Cardiac fibroblast (primary cell): ENCODE results near the gene ZNF708.
"Not testable (repeated sequence)": the region's sequence is repeated elsewhere in the genome, so short reads cannot be mapped to it uniquely, and the experiment has no call there.

Experiments used
- DNase-seq, 2 donors: peaks; one replicate each; pipeline versions ENCODE4 v3.0.0 to v3.0.0-alpha.2; 2010; ENCODE audit warnings: low read depth in 2 of 2
- H3K4me3 ChIP-seq, 2 donors: replicated peaks in 1 of 2; 1 replicate in 1 of 2; 2 replicates in 1 of 2; pipeline ENCODE4 v1.5.1; 2011; ENCODE audit warnings: low read depth in 2 of 2, low read length in 2 of 2, mild to moderate bottlenecking in 2 of 2, moderate library complexity in 1 of 2
- TF ChIP-seq, protein P1 (sequence below): IDR thresholded peaks from one replicate; pipeline ENCODE4 v1.5.1; 2011; ENCODE audit warnings: low read depth, mild to moderate bottlenecking, low read length, inconsistent platforms

Gene ZNF708

GRCh38 chr19:21326169-21326568 is 3.0 kb downstream of the ZNF708 start:
- H3K4me3 ChIP-seq: no peak overlapping the region
- TF ChIP-seq, protein P1, sequence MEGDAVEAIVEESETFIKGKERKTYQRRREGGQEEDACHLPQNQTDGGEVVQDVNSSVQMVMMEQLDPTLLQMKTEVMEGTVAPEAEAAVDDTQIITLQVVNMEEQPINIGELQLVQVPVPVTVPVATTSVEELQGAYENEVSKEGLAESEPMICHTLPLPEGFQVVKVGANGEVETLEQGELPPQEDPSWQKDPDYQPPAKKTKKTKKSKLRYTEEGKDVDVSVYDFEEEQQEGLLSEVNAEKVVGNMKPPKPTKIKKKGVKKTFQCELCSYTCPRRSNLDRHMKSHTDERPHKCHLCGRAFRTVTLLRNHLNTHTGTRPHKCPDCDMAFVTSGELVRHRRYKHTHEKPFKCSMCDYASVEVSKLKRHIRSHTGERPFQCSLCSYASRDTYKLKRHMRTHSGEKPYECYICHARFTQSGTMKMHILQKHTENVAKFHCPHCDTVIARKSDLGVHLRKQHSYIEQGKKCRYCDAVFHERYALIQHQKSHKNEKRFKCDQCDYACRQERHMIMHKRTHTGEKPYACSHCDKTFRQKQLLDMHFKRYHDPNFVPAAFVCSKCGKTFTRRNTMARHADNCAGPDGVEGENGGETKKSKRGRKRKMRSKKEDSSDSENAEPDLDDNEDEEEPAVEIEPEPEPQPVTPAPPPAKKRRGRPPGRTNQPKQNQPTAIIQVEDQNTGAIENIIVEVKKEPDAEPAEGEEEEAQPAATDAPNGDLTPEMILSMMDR: no peak
- no peak for DNase-seq

DNA sequence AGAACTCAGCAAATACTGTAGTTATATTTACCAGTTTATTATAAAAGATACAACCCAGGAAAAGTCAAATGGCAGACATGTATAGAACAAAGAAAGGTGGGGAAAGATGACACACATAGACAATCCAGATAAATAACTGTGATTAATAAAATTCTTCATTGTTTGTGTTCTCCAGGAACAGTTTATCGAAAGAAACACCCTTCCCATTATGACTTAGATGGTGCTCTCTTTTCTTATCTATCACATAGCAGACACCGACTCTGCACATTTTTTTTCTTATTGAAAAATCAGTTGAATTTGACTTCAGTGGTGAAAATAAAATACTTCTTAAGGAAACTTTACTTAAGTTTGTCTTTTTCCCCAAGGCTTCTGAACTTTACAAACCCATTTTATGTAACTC is 6.2 kb downstream of the ZNF708 start:
- TF ChIP-seq, protein P1: no peak
- no peak overlapping the region for H3K4me3 ChIP-seq
- no peak for DNase-seq

DNA sequence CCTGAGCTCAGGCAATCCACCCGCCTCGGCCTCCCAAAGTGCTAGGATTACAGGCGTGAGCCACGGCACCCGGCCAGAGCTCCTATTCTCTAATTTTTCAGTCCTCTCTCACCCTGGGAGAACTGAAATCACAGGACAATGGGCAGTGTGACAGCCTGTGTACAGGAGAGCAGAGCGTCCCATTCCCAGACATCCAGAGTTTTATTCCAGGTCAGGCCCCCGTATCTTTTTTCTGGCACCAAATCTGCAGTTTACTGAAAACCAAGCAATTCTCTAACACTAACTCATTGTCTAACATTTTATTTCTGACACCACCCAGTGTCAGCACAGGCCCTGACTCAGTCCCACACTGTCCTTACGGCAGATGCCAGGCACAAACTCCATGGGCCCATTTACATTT is 6.7 kb downstream of the ZNF708 start:
- DNase-seq: peak; percentile 38 to 68
- TF ChIP-seq, protein P1: no peak
- no peak overlapping the region for H3K4me3 ChIP-seq

DNA sequence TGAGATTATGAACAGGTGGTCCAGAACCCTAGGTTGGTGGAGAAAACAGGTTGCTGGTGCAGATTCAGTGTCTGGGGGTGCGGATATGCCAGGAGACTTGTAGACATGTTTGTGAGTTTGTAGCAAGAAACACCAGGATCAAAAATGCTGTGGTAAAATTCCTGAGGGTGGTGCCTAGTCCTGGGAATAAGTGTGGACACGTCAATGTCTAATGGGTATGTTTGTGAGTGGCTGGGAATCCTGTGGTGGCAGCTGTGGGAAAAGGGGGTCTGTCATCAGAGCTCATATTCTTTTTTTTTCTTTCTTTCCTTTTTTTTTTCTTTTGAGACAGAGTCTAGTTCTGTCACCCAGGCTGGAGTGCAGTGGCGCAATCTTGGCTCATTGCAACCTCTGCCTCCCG is 7.2 kb downstream of the ZNF708 start:
- peak; percentile 21 to 33 for DNase-seq
- TF ChIP-seq, protein P1: no peak
- H3K4me3 ChIP-seq: no peak overlapping the region

GRCh38 chr19:21321134-21321533 is 8.1 kb downstream of the ZNF708 start:
- TF ChIP-seq, protein P1: no peak
- no peak overlapping the region for H3K4me3 ChIP-seq
- DNase-seq: peak in 1 of 2 donors; percentile 18

GRCh38 chr19:21317821-21318220 is 11.4 kb downstream of the ZNF708 start:
- no peak overlapping the region for H3K4me3 ChIP-seq
- TF ChIP-seq, protein P1: no peak
- DNase-seq: no peak

DNA sequence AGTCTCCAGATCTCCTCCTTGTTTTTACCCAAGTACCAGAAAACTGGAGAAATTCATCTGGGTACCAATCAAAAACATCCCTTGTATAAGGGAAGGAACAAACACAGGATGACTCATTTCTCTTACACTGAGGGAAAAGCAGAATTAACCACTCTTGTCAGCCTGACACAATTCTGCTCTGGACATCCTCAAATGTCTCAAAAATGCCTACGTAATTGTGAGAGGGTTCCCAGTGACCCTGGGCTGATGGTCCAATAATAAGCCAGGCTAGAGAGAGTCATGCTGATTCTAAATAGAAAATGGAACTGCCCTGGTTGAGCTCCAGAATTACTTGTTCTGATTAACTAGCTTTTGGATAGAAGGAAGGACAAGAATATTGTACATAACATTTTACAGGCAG is 14.5 kb downstream of the ZNF708 start:
- TF ChIP-seq, protein P1: no peak
- no peak overlapping the region for H3K4me3 ChIP-seq
- DNase-seq: peak; percentile 37 to 57

DNA sequence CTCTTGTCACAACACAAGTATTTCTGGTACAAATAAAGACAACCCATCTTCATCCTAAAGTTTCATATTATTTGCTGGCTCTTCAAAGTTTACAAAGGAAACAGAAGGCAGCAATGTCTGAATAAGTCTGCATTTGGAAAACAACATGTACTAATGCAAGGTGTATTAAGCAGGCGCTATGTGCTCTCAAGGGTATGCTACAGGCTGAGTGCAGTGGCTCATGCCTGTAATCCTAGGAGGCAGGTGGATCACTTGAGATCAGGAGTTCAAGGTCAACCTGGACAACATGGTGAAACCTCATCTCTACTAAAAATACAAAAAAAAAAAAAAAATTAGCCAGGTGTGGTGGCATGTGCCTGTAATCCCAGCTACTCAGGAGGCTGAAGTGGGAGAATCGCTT is 16.4 kb downstream of the ZNF708 start:
- DNase-seq: not testable (repeated sequence)

More for the DNA sequence above, 16.4 kb downstream of the ZNF708 start:
- H3K4me3 ChIP-seq: not testable (repeated sequence)
